HG03159 (cell line): ENCODE measurements around the gene RBM18.

Source experiments
- ATAC-seq: cut with Tn5 transposase; IDR thresholded peaks from one replicate; pipeline ENCODE4 v1.9.1; 2021; ENCODE audit warnings: mild to moderate bottlenecking, moderate library complexity; ENCODE audit not compliant: unreplicated experiment

RBM18 gene

GRCh38 chr9:122261469-122261881 lies 3.2 kb downstream of the RBM18 start:
- no peak for ATAC-seq

- no peak for ATAC-seq
Observed at GRCh38 chr9:122258886-122259415, 5.7 kb downstream of the RBM18 start.

GRCh38 chr9:122256206-122256605 lies 8.4 kb downstream of the RBM18 start:
- ATAC-seq = no peak

GRCh38 chr9:122254761-122255160 lies 9.9 kb downstream of the RBM18 start:
- ATAC-seq = no peak

- no peak for ATAC-seq
Observed at GRCh38 chr9:122252796-122253195, 11.8 kb downstream of the RBM18 start.

- no peak for ATAC-seq
Observed at GRCh38 chr9:122251351-122251750, 13.3 kb downstream of the RBM18 start.

GRCh38 chr9:122248448-122248865 lies 16.2 kb downstream of the RBM18 start:
- no peak for ATAC-seq

- no peak for ATAC-seq
Observed at GRCh38 chr9:122246666-122247065, 18.0 kb downstream of the RBM18 start.

GRCh38 chr9:122244349-122244748 lies 20.3 kb downstream of the RBM18 start:
- ATAC-seq = no peak

- ATAC-seq = no peak
Observed at GRCh38 chr9:122239722-122240121, 24.9 kb downstream of the RBM18 start.

GRCh38 chr9:122236681-122237080 lies 28.0 kb downstream of the RBM18 start:
- ATAC-seq = no peak

- ATAC-seq = no peak
Observed at GRCh38 chr9:122234022-122234748, 30.5 kb downstream of the RBM18 start.

- no peak for ATAC-seq
Observed at GRCh38 chr9:122232796-122233306, 31.8 kb downstream of the RBM18 start.

- no peak for ATAC-seq
Observed at GRCh38 chr9:122229485-122229837, 35.2 kb downstream of the RBM18 start.

- ATAC-seq = no peak
Observed at GRCh38 chr9:122228568-122229484, 35.8 kb downstream of the RBM18 start, which contains the start of gene LHX6. Gene LHX6 (minus strand): TSS chr9:122228957. CDS start chr9:122228740, 217 bp downstream.

GRCh38 chr9:122228191-122228567 lies 36.5 kb downstream of the RBM18 start:
- no peak for ATAC-seq

GRCh38 chr9:122227575-122227900 lies 37.1 kb downstream of the RBM18 start:
- ATAC-seq = no peak

GRCh38 chr9:122226758-122227574 lies 37.7 kb downstream of the RBM18 start:
- ATAC-seq = no peak

GRCh38 chr9:122226142-122226757 lies 38.4 kb downstream of the RBM18 start:
- no peak for ATAC-seq
